Measurements from ENCODE around the gene INO80C.

INO80C gene

GRCh38 chr18:35497370-35498197 lies at the start of gene INO80C:
Gene INO80C, minus strand, starts transcription at chr18:35497960. Its CDS starts 86 bp downstream, at chr18:35497874.
- peak; percentile 83 to 91 (median 86) for DNase-seq

GRCh38 chr18:35547008-35547605 lies 49.3 kb upstream of the INO80C start:
- no peak for DNase-seq

- no peak for DNase-seq
Observed at GRCh38 chr18:35542356-35542755, 44.6 kb upstream of the INO80C start.

GRCh38 chr18:35535297-35535696 lies 37.5 kb upstream of the INO80C start:
- no peak for DNase-seq

- no peak for DNase-seq
Observed at GRCh38 chr18:35533916-35534405, 36.2 kb upstream of the INO80C start.

- no peak for DNase-seq
Observed at GRCh38 chr18:35528749-35529274, 31.1 kb upstream of the INO80C start.

- no peak for DNase-seq
Observed at GRCh38 chr18:35526495-35527059, 28.8 kb upstream of the INO80C start.

GRCh38 chr18:35525795-35526494 lies 28.2 kb upstream of the INO80C start:
- no peak for DNase-seq

GRCh38 chr18:35524226-35524625 lies 26.5 kb upstream of the INO80C start:
- DNase-seq = no peak

- no peak for DNase-seq
Observed at GRCh38 chr18:35522130-35522959, 24.6 kb upstream of the INO80C start.

- DNase-seq = no peak
Observed at GRCh38 chr18:35521133-35521532, 23.4 kb upstream of the INO80C start.

- DNase-seq = no peak
Observed at GRCh38 chr18:35519148-35519899, 21.6 kb upstream of the INO80C start.

- DNase-seq = no peak
Observed at GRCh38 chr18:35517715-35518114, 20.0 kb upstream of the INO80C start.

- DNase-seq = no peak
Observed at GRCh38 chr18:35516789-35517188, 19.0 kb upstream of the INO80C start.

GRCh38 chr18:35516351-35516750 lies 18.6 kb upstream of the INO80C start:
- no peak for DNase-seq

GRCh38 chr18:35515460-35516130 lies 17.8 kb upstream of the INO80C start:
- no peak for DNase-seq

GRCh38 chr18:35514752-35515459 lies 17.1 kb upstream of the INO80C start:
- no peak for DNase-seq

- DNase-seq = no peak
Observed at GRCh38 chr18:35514283-35514682, 16.5 kb upstream of the INO80C start.

GRCh38 chr18:35513181-35513936 lies 15.6 kb upstream of the INO80C start:
- DNase-seq = no peak
